H1 (cell line): ENCODE data around the gene OR52M1. TPM values are rescaled to one million over a fixed set of nuclear protein-coding genes. Genes with fewer than 3 reads are reported as not detected.

Source experiments
- CTCF ChIA-PET: fragments of 300-600 bp; sonication (Branson Sonifier 250); formaldehyde crosslinking; loops from one replicate; lab custom pipeline; 2021; ENCODE audit not compliant: partially characterized antibody; lab: Charles Lee
- POLR2A ChIA-PET: fragments of 300-600 bp; sonication (Branson Sonifier 250); formaldehyde crosslinking; loops from one replicate; lab custom pipeline; 2021; ENCODE audit warnings: inconsistent platforms; ENCODE audit not compliant: partially characterized antibody; lab: Charles Lee
- DNase-seq, 2 experiments: peaks; one replicate each; pipeline versions ENCODE4 v3.0.0 to v3.0.0-alpha.2; 2010 to 2022; ENCODE audit warnings: low spot score in 2 of 2, low read depth in 1 of 2, mixed read lengths in 1 of 2
- FAIRE-seq: peaks from 2 replicates; lab custom pipeline; 2011; peaks lifted over from hg19 to GRCh38; lab: Jason Lieb, UNC
- H2AFZ ChIP-seq: 2 replicates; pipeline ENCODE4 v1.8.1; 2012; ENCODE audit warnings: low read length, inconsistent platforms
- H2AK5ac ChIP-seq: 2 replicates; pipeline ENCODE4 v1.6.1; 2013; ENCODE audit warnings: low read depth, low read length
- H2BK120ac ChIP-seq: replicated peaks from 2 replicates; pipeline ENCODE3; 2013; ENCODE audit warnings: low read depth, low read length, inconsistent platforms
- H2BK12ac ChIP-seq: 2 replicates; pipeline ENCODE4 v1.6.1; 2013; ENCODE audit warnings: low read depth, low read length
- H2BK15ac ChIP-seq: 2 replicates; pipeline ENCODE4 v1.6.1; 2013; ENCODE audit warnings: low read length
- H2BK20ac ChIP-seq: 2 replicates; pipeline ENCODE4 v1.6.1; 2013; ENCODE audit warnings: low read length
- H2BK5ac ChIP-seq: 2 replicates; pipeline ENCODE4 v1.6.1; 2013; ENCODE audit warnings: low read depth, low read length
- H3K14ac ChIP-seq: 2 replicates; pipeline ENCODE4 v1.6.1; 2013; ENCODE audit warnings: inconsistent platforms; ENCODE audit not compliant: insufficient read length
- H3K18ac ChIP-seq: 2 replicates; pipeline ENCODE4 v1.6.1; 2013; ENCODE audit warnings: low read length; ENCODE audit errors: extremely low read depth
- H3K23ac ChIP-seq: 2 replicates; pipeline ENCODE4 v1.6.1; 2013; ENCODE audit warnings: inconsistent platforms; ENCODE audit not compliant: insufficient read length
- H3K23me2 ChIP-seq: 2 replicates; pipeline ENCODE4 v1.6.1; 2013; ENCODE audit warnings: low read depth, low read length
- H3K27ac ChIP-seq: 2 replicates; pipeline ENCODE4 v1.6.1; 2011; ENCODE audit warnings: low read depth, low read length, inconsistent platforms
- H3K27me3 ChIP-seq, 4 experiments: replicated peaks in 1 of 4; 1 replicate in 1 of 4; 2 replicates in 3 of 4; pipeline versions ENCODE4 v1.6.1 to v1.8.1; 2011 to 2013; ENCODE audit warnings: low read length in 3 of 4, mild to moderate bottlenecking in 3 of 4, inconsistent platforms in 2 of 4, mixed read lengths in 2 of 4, moderate library complexity in 1 of 4; ENCODE audit not compliant: control insufficient read depth in 3 of 4, insufficient read depth in 3 of 4; ENCODE audit errors: extremely low read depth in 1 of 4
- H3K36me3 ChIP-seq, 4 experiments: 2 replicates each; pipeline versions ENCODE4 v1.6.1 to v1.8.1; 2011 to 2013; ENCODE audit warnings: mild to moderate bottlenecking in 4 of 4, low read length in 3 of 4, moderate library complexity in 2 of 4, control low read depth in 1 of 4, inconsistent platforms in 1 of 4; ENCODE audit not compliant: insufficient read depth in 4 of 4, control insufficient read depth in 2 of 4
- H3K4ac ChIP-seq: replicated peaks from 2 replicates; pipeline ENCODE3; 2013; ENCODE audit warnings: low read length, low read depth, mixed read lengths, inconsistent platforms; ENCODE audit not compliant: insufficient read length
- H3K4me1 ChIP-seq, 4 experiments: replicated peaks in 1 of 4; 1 replicate in 1 of 4; 2 replicates in 3 of 4; pipeline versions ENCODE4 v1.6.1 to v1.8.1; 2011 to 2013; ENCODE audit warnings: low read length in 3 of 4, inconsistent platforms in 2 of 4, mixed read lengths in 1 of 4; ENCODE audit not compliant: insufficient read depth in 4 of 4, control insufficient read depth in 3 of 4
- H3K4me2 ChIP-seq, 2 experiments: 2 replicates each; pipeline versions ENCODE4 v1.6.1 to v1.8.1; 2011 to 2013; ENCODE audit warnings: low read depth in 2 of 2, low read length in 2 of 2, control low read depth in 1 of 2, inconsistent platforms in 1 of 2, mild to moderate bottlenecking in 1 of 2; ENCODE audit not compliant: insufficient read depth in 1 of 2
- H3K4me3 ChIP-seq, 4 experiments: fragments of 200-600, 300-600 bp in 1 of 4; sonication (generic), shearing (Covaris generic), sonication (Bioruptor Twin) in 1 of 4; 2 replicates each; pipeline versions ENCODE4 v1.5.1 to v1.8.1; 2011 to 2016; ENCODE audit warnings: low read length in 4 of 4, low read depth in 3 of 4, control low read depth in 2 of 4, inconsistent platforms in 2 of 4, mild to moderate bottlenecking in 2 of 4, mixed read lengths in 1 of 4, moderate library complexity in 1 of 4; ENCODE audit not compliant: insufficient read depth in 2 of 4; ENCODE audit errors: extremely low read depth in 1 of 4
- H3K56ac ChIP-seq: replicated peaks from 2 replicates; pipeline ENCODE3; 2013; ENCODE audit warnings: low read depth, mild to moderate bottlenecking, mixed read lengths, low read length, inconsistent platforms; ENCODE audit not compliant: insufficient read length
- H3K79me1 ChIP-seq: 2 replicates; pipeline ENCODE4 v1.6.1; 2013; ENCODE audit warnings: low read depth, low read length, control low read depth
- H3K79me2 ChIP-seq, 2 experiments: 2 replicates each; pipeline versions ENCODE4 v1.6.1 to v1.8.1; 2012 to 2013; ENCODE audit warnings: low read length in 2 of 2, mild to moderate bottlenecking in 2 of 2, inconsistent platforms in 1 of 2; ENCODE audit not compliant: insufficient read depth in 2 of 2, control insufficient read depth in 1 of 2
- H3K9ac ChIP-seq, 4 experiments: replicated peaks in 1 of 4; 1 replicate in 1 of 4; 2 replicates in 3 of 4; pipeline versions ENCODE4 v1.6.1 to v1.8.1; 2011 to 2013; ENCODE audit warnings: low read depth in 3 of 4, low read length in 3 of 4, control low read depth in 2 of 4, mild to moderate bottlenecking in 2 of 4, moderate library complexity in 2 of 4, inconsistent platforms in 1 of 4; ENCODE audit errors: extremely low read depth in 1 of 4
- H3K9me3 ChIP-seq, 2 experiments: 2 replicates each; pipeline versions ENCODE4 v1.6.1 to v1.8.1; 2012 to 2013; ENCODE audit warnings: mild to moderate bottlenecking in 2 of 2, moderate library complexity in 2 of 2, control low read depth in 1 of 2, inconsistent platforms in 1 of 2, low read depth in 1 of 2, low read length in 1 of 2, mixed read lengths in 1 of 2; ENCODE audit not compliant: insufficient read depth in 2 of 2
- H4K20me1 ChIP-seq, 2 experiments: replicated peaks in 1 of 2; 2 replicates each; pipeline versions ENCODE3 to v1.8.1; 2011 to 2013; ENCODE audit warnings: inconsistent platforms in 2 of 2, low read length in 2 of 2, mild to moderate bottlenecking in 1 of 2; ENCODE audit not compliant: insufficient read depth in 2 of 2, control insufficient read depth in 1 of 2
- H4K5ac ChIP-seq: 2 replicates; pipeline ENCODE4 v1.6.1; 2013; ENCODE audit warnings: low read length, low read depth, mixed read lengths, inconsistent platforms; ENCODE audit not compliant: insufficient read length
- H4K8ac ChIP-seq: 2 replicates; pipeline ENCODE4 v1.8.0; 2013; ENCODE audit warnings: mild to moderate bottlenecking, moderate library complexity, low read length, inconsistent platforms; ENCODE audit not compliant: insufficient read depth; ENCODE audit errors: extremely low read depth
- H4K91ac ChIP-seq: replicated peaks from 2 replicates; pipeline ENCODE3; 2013; ENCODE audit warnings: low read length, mixed read lengths, inconsistent platforms; ENCODE audit not compliant: insufficient read length
- RXRA ChIP-seq: IDR thresholded peaks from 2 replicates; pipeline ENCODE4 v1.6.1; 2011; ENCODE audit warnings: low read depth, mild to moderate bottlenecking, low read length, moderate library complexity; ENCODE audit not compliant: insufficient read depth
- SIRT6 ChIP-seq: IDR thresholded peaks from one replicate; pipeline ENCODE4 v1.7.1; 2012; ENCODE audit warnings: low read length, inconsistent platforms
- WGBS, 2 experiments: shearing (Covaris generic) in 1 of 2; methylation state at CpG; one replicate each; pipeline versions ENCODE4 v1.1.6 to v1.1.7; 2013 to 2015; ENCODE audit warnings: low lambda C conversion rate in 2 of 2, mixed read lengths in 2 of 2, inconsistent platforms in 1 of 2, low coverage in 1 of 2, missing lambda C conversion rate in 1 of 2; ENCODE audit not compliant: insufficient replicate concordance in 2 of 2, insufficient coverage in 1 of 2, insufficient read length in 1 of 2; ENCODE audit errors: extremely low coverage in 1 of 2, missing lambda C conversion rate in 1 of 2; 5-methylcytosine and 5-hydroxymethylcytosine counted together
- polyA plus RNA-seq, 7 experiments: library from polyadenylated mRNA; depleted of rRNA in 3 of 7; stranded (reverse) in 5 of 7; unstranded in 2 of 7; fragments of >200 nt in 5 of 7; fragments of 200-250 nt in 2 of 7; gene quantifications; 1 replicate in 5 of 7; 2 replicates in 1 of 7; 4 replicates in 1 of 7; pipeline versions ENCODE4 v1.2.1 to v1.2.3, GENCODE V29; 2011 to 2013; ENCODE audit warnings: missing spikeins in 2 of 7, mixed read lengths in 2 of 7
- total RNA-seq: library from RNA; stranded (reverse); fragmentation: NEBNext Ultra II Directional; extraction: Animal tissue kit (Norgen Biotek cat#: 25700); gene quantifications from 2 replicates; pipeline ENCODE4 v1.2.1, GENCODE V29; 2021

Gene OR52M1
- total and polyA plus RNA-seq, 2 of the 8 experiments (the other 6 are each of a cell fraction or from before 2014, with no cell fraction given), result not detected

- no peak overlapping the region for H3K4ac ChIP-seq
- CTCF ChIA-PET, result no interaction called here
- H3K79me1 ChIP-seq, result no peaks in the 10 kb centered on the region
- H3K23me2 ChIP-seq, result no peaks in the 10 kb centered on the region; the same call in 1 of the 2 replicates
- no peaks in the 10 kb centered on the region for H3K36me3 ChIP-seq
- WGBS, 2 experiments, result 100% methylated on average over 3 of the region's 3 CpGs; no CpG with 5 or more reads in 1 of the 2 experiments
- no peak overlapping the region for H3K27ac ChIP-seq
- no peaks in the 10 kb centered on the region for H3K27me3 ChIP-seq
- no peak overlapping the region for H4K5ac ChIP-seq
- no peak overlapping the region for H2AK5ac ChIP-seq
- H2BK120ac ChIP-seq, result no peak overlapping the region
- no peak overlapping the region for H2BK5ac ChIP-seq
- POLR2A ChIA-PET, result no interaction called here
- H2BK20ac ChIP-seq, result no peak overlapping the region
- TF ChIP-seq RXRA (no peak), SIRT6 (no peak)
- TF ChIP-seq, all 59 proteins: peak for 0
- Histone ChIP-seq H3K4me1 (no peaks in the 10 kb centered on the region), H3K23ac (no peak overlapping the region), H4K91ac (no peak overlapping the region), H3K9me3 (no peaks in the 10 kb centered on the region), H3K4me3 (no peak overlapping the region), H3K79me2 (no peaks in the 10 kb centered on the region), H2BK15ac (no peak overlapping the region), H3K18ac (no peak overlapping the region), H3K4me2 (no peak overlapping the region), H2AFZ (no peak overlapping the region), H2BK12ac (no peak overlapping the region), H3K14ac (no peak overlapping the region), H3K56ac (no peak overlapping the region), H4K8ac (no peak overlapping the region), H3K9ac (no peak overlapping the region), H4K20me1 (no peaks in the 10 kb centered on the region)
- DNase-seq (no peak), FAIRE-seq (no peak)
Observed at GRCh38 chr11:4589017-4589416, 44.0 kb downstream of the OR52M1 start.
